T-helper 2 cell treated with Interferon-gamma antibody and Interleukin-4, amounts not matched to agents 100 ng/mL and 5 ng/mL, for 36 hours (primary cell): ENCODE results near the gene CHRNB2. TPM values are rescaled to one million over a fixed set of nuclear protein-coding genes. Genes with fewer than 3 reads are reported as not detected.

Experiments
- intact Hi-C: fragments of 100-400 bp; cut with micrococcal nuclease; formaldehyde crosslinking; loops from one replicate; pipeline ENCODE4 v1.15.1; 2023
- total RNA-seq: library from RNA; stranded (reverse); gene quantifications from 2 replicates; pipeline ENCODE4 v1.2.3, GENCODE V29; 2022

The CHRNB2 gene
- total RNA-seq, 1 donor from 2014 or later: not detected

- intact Hi-C loops: no loop called here
Measured at GRCh38 chr1:154629061-154629674, 61.6 kb downstream of the CHRNB2 start.

Other genes with a start within 250 kb of the CHRNB2 start
- gene AQP10, start 246.7 kb upstream of the CHRNB2 start, total RNA-seq: not detected in 2 replicates
- gene ATP8B2, start 242.3 kb upstream of the CHRNB2 start, total RNA-seq: 123 and 125 TPM in 2 replicates
- 5.3 and 5.9 TPM in 2 replicates for gene IL6R, start 162.4 kb upstream of the CHRNB2 start, total RNA-seq
- gene TDRD10, start 65.6 kb upstream of the CHRNB2 start, total RNA-seq: not detected in 2 replicates
- not detected in 2 replicates for gene SHE, start 65.4 kb upstream of the CHRNB2 start, total RNA-seq
- 112 and 117 TPM in 2 replicates for gene UBE2Q1, start 9.1 kb upstream of the CHRNB2 start, total RNA-seq
- gene ADAR, start 40.4 kb downstream of the CHRNB2 start, total RNA-seq: 282 and 295 TPM in 2 replicates